Neural progenitor cell (in vitro differentiated cells): ENCODE data around the gene ZSCAN16. TPM values are rescaled to one million over a fixed set of nuclear protein-coding genes. Genes with fewer than 3 reads are reported as not detected.

Source experiments
- DNase-seq: peaks from one replicate; pipeline ENCODE4 v3.0.0-alpha.2; 2016; ENCODE audit warnings: low spot score
- H2AFZ ChIP-seq: fragments of 200-600 bp; sonication (generic); replicated peaks from 2 replicates; pipeline ENCODE4 v1.6.1; 2016; ENCODE audit warnings: antibody characterized with exemption
- H3F3A ChIP-seq: fragments of 200-600 bp; sonication (generic); 2 replicates; pipeline ENCODE4 v1.6.1; 2016; ENCODE audit warnings: antibody characterized with exemption, low read depth
- H3K27ac ChIP-seq: fragments of 200-600 bp; sonication (generic); 2 replicates; pipeline ENCODE4 v1.5.1; 2016; ENCODE audit warnings: mild to moderate bottlenecking
- H3K27me3 ChIP-seq: fragments of 200-600 bp; sonication (generic); 2 replicates; pipeline ENCODE4 v1.6.1; 2016; ENCODE audit warnings: mild to moderate bottlenecking, moderate library complexity
- H3K36me3 ChIP-seq: fragments of 200-600 bp; sonication (generic); 2 replicates; pipeline ENCODE4 v1.5.1; 2016
- H3K4me1 ChIP-seq: fragments of 200-600 bp; sonication (generic); 2 replicates; pipeline ENCODE4 v1.6.1; 2016; ENCODE audit warnings: mixed run types
- H3K4me2 ChIP-seq: fragments of 200-600 bp; sonication (generic); 2 replicates; pipeline ENCODE4 v1.6.1; 2016
- H3K4me3 ChIP-seq: fragments of 200-600 bp; sonication (generic); 2 replicates; pipeline ENCODE4 v1.5.1; 2016
- H3K79me2 ChIP-seq: fragments of 200-600 bp; sonication (generic); 2 replicates; pipeline ENCODE4 v1.6.1; 2016; ENCODE audit warnings: low read depth
- H3K9ac ChIP-seq: fragments of 200-600 bp; sonication (generic); 2 replicates; pipeline ENCODE4 v1.6.1; 2016
- H3K9me3 ChIP-seq: fragments of 200-600 bp; sonication (generic); 2 replicates; pipeline ENCODE4 v1.5.1; 2016; ENCODE audit warnings: low read depth
- H4K20me1 ChIP-seq: fragments of 200-600 bp; sonication (generic); 2 replicates; pipeline ENCODE4 v1.6.1; 2016; ENCODE audit warnings: low read depth
- H3K27ac Mint-ChIP-seq: 3 replicates; pipeline ENCODE4 v1.8.0; 2021; ENCODE audit warnings: mixed read lengths
- H3K27me3 Mint-ChIP-seq: 2 replicates; pipeline ENCODE4 v1.8.0; 2022; ENCODE audit warnings: low read depth, mild to moderate bottlenecking, inconsistent platforms, moderate library complexity, mixed read lengths; ENCODE audit not compliant: insufficient read depth
- H3K36me3 Mint-ChIP-seq: 3 replicates; pipeline ENCODE4 v1.8.0; 2021; ENCODE audit warnings: mixed read lengths
- H3K4me1 Mint-ChIP-seq: 3 replicates; pipeline ENCODE4 v1.8.0; 2021; ENCODE audit warnings: mixed read lengths
- H3K4me3 Mint-ChIP-seq: 3 replicates; pipeline ENCODE4 v1.8.0; 2021; ENCODE audit warnings: mild to moderate bottlenecking, moderate library complexity, mixed read lengths
- H3K9me3 Mint-ChIP-seq: 3 replicates; pipeline ENCODE4 v1.8.0; 2020; ENCODE audit warnings: mixed read lengths
- EZH2 ChIP-seq: fragments of 200-600 bp; sonication (generic); IDR thresholded peaks from 2 replicates; pipeline ENCODE4 v1.6.1; 2017; ENCODE audit warnings: antibody characterized with exemption, mild to moderate bottlenecking, moderate library complexity
- EZH2phosphoT487 ChIP-seq: fragments of 200-600 bp; sonication (generic); IDR thresholded peaks from 2 replicates; pipeline ENCODE4 v1.6.1; 2017; ENCODE audit warnings: antibody characterized with exemption
- total RNA-seq: library from RNA; depleted of rRNA; stranded (reverse); fragments of >200 nt; gene quantifications from 2 replicates; pipeline ENCODE4 v1.2.3, GENCODE V29; 2015; ENCODE audit warnings: low replicate concordance
- TF ChIP-seq, protein P1 (sequence below): fragments of 200-600 bp; sonication (generic); IDR thresholded peaks from 2 replicates; pipeline ENCODE4 v1.5.1; 2017; ENCODE audit warnings: antibody characterized with exemption, mild to moderate bottlenecking

ZSCAN16 gene
- total RNA-seq, 1 donor from 2014 or later = 17.7 TPM

DNA sequence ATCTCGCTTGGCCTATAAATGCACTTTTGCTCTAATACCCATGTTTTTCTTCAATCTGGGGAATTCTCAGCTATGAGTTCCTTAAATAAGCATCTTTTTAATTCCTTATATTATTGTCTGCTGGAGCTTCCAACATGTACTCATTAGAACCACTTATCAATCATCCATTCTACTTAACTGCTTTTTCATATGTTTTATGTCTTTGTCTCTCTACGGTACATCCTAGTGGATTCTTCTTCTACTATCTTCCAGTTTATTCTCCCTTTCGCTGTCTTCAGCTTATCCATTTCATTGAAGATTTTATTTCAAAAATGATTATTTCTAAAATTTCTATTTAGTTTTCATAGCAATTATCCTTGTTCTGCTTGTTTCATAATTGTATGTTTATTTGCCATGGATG lies 12.4 kb upstream of the ZSCAN16 start:
- H3F3A ChIP-seq = peaks cover 15% of the 10 kb centered on the region
- no peaks in the 10 kb centered on the region for H3K36me3 ChIP-seq
- no peak overlapping the region for H2AFZ ChIP-seq
- Mint-ChIP-seq H3K9me3 (no peaks in the 10 kb centered on the region), H3K27ac (no peak overlapping the region), H3K36me3 (peaks cover 16% of the 10 kb centered on the region), H3K27me3 (peaks cover 5% of the 10 kb centered on the region), H3K4me3 (no peak overlapping the region), H3K4me1 (no peaks in the 10 kb centered on the region)
- no peaks in the 10 kb centered on the region for H3K79me2 ChIP-seq
- H3K27me3 ChIP-seq = no peaks in the 10 kb centered on the region
- H3K4me3 ChIP-seq = no peak overlapping the region
- H3K27ac ChIP-seq = no peak overlapping the region
- H3K4me1 ChIP-seq = peaks cover 8% of the 10 kb centered on the region
- no peak overlapping the region for H3K9ac ChIP-seq
- no peaks in the 10 kb centered on the region for H4K20me1 ChIP-seq
- H3K4me2 ChIP-seq = no peak overlapping the region
- H3K9me3 ChIP-seq = no peaks in the 10 kb centered on the region
- DNase-seq = no peak
- no peak for TF ChIP-seq EZH2
- no peak for TF ChIP-seq EZH2phosphoT487
- TF ChIP-seq, protein P1, sequence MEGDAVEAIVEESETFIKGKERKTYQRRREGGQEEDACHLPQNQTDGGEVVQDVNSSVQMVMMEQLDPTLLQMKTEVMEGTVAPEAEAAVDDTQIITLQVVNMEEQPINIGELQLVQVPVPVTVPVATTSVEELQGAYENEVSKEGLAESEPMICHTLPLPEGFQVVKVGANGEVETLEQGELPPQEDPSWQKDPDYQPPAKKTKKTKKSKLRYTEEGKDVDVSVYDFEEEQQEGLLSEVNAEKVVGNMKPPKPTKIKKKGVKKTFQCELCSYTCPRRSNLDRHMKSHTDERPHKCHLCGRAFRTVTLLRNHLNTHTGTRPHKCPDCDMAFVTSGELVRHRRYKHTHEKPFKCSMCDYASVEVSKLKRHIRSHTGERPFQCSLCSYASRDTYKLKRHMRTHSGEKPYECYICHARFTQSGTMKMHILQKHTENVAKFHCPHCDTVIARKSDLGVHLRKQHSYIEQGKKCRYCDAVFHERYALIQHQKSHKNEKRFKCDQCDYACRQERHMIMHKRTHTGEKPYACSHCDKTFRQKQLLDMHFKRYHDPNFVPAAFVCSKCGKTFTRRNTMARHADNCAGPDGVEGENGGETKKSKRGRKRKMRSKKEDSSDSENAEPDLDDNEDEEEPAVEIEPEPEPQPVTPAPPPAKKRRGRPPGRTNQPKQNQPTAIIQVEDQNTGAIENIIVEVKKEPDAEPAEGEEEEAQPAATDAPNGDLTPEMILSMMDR = no peak

DNA sequence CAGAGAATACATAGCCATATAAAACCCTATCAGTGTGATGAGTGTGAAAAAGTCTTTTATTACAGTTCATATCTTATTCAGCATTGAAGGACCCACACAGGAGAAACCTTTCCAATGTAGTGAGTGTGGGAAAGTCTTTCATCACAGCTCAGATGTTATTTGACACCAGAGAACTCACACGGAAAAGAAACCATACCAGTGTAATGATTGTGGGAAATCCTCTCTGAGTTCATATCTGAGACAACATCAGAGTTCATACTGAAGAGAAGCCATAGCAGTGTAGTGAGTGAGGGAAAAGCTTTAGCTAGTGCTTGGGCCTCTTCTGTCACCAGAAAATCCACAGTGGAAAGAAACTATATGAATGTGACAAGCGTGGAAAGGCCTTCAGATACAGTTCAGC lies 8.6 kb upstream of the ZSCAN16 start:
- H3K4me1 ChIP-seq = no peaks in the 10 kb centered on the region
- H3K27me3 ChIP-seq = no peaks in the 10 kb centered on the region
- no peaks in the 10 kb centered on the region for H4K20me1 ChIP-seq
- H3K9me3 Mint-ChIP-seq = no peaks in the 10 kb centered on the region
- no peak for DNase-seq
- H3K9ac ChIP-seq = no peak overlapping the region
- no peaks in the 10 kb centered on the region for H3K4me1 Mint-ChIP-seq
- H3K36me3 ChIP-seq = peaks cover 14% of the 10 kb centered on the region
- H2AFZ ChIP-seq = no peak overlapping the region
- no peaks in the 10 kb centered on the region for H3K9me3 ChIP-seq
- no peak overlapping the region for H3K4me3 ChIP-seq
- H3K27me3 Mint-ChIP-seq = no peaks in the 10 kb centered on the region
- no peak overlapping the region for H3K27ac ChIP-seq
- H3K4me2 ChIP-seq = no peak overlapping the region
- H3K79me2 ChIP-seq = no peaks in the 10 kb centered on the region
- peaks cover 23% of the 10 kb centered on the region for H3K36me3 Mint-ChIP-seq
- H3K27ac Mint-ChIP-seq = no peak overlapping the region
- peaks cover 2% of the 10 kb centered on the region for H3F3A ChIP-seq
- no peak overlapping the region for H3K4me3 Mint-ChIP-seq
- TF ChIP-seq EZH2 (no peak), EZH2phosphoT487 (no peak)
- TF ChIP-seq, protein P1 = no peak

DNA sequence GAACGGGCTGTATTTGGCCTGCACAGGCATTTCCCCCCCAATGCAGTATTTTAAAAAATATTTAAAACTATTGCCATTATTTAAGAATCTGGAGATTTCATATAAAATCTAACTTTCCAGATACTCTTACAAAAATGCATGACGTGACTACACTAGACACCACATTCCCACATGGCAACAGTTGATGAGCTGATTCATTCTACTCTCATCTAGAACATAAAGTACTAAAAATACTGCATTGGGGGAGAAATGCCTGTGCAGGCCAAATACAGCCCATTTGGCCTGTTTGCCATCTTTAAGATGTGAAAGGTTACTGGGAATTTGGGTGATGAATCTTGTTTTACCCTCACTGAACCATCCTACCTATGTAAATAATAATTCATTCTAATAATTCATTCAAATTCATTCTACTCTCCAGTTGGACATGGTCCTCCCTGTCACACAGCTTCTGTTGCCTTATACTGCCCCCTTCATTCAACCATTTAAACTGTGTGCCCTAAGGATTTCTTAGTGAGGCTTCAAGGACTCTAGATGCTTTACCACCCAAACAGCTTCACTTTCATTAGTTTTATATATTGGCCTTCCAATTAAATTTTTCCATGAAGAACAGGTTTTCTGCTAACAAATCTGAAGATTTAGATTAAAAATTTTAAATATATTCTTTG lies 6.9 kb upstream of the ZSCAN16 start:
- Histone ChIP-seq H3K27me3 (no peaks in the 10 kb centered on the region), H3K4me3 (no peak overlapping the region), H3F3A (peaks cover 2% of the 10 kb centered on the region), H3K27ac (no peak overlapping the region), H3K79me2 (no peaks in the 10 kb centered on the region), H3K36me3 (peaks cover 18% of the 10 kb centered on the region), H3K4me2 (no peak overlapping the region), H4K20me1 (no peaks in the 10 kb centered on the region), H3K9ac (no peak overlapping the region), H3K4me1 (no peaks in the 10 kb centered on the region), H2AFZ (no peak overlapping the region), H3K9me3 (no peaks in the 10 kb centered on the region)
- Mint-ChIP-seq H3K4me3 (no peak overlapping the region), H3K4me1 (no peaks in the 10 kb centered on the region), H3K36me3 (peaks cover 27% of the 10 kb centered on the region), H3K27ac (no peak overlapping the region), H3K27me3 (no peaks in the 10 kb centered on the region), H3K9me3 (no peaks in the 10 kb centered on the region)
- TF ChIP-seq EZH2 (no peak), EZH2phosphoT487 (no peak)
- TF ChIP-seq, protein P1 = peak; percentile 25
- no peak for DNase-seq
